ENCODE measurements around the gene TIMM17B. TPM values are rescaled to one million over a fixed set of nuclear protein-coding genes. Genes with fewer than 3 reads are reported as not detected.
A peak's percentile ranks its signal among the peaks of the same experiment; 100 is the strongest.

Gene TIMM17B
- total and polyA plus RNA-seq, 2 donors (not counting 1 experiment from before 2014, with no cell fraction given), result 50.0 to 63.9 TPM

DNA sequence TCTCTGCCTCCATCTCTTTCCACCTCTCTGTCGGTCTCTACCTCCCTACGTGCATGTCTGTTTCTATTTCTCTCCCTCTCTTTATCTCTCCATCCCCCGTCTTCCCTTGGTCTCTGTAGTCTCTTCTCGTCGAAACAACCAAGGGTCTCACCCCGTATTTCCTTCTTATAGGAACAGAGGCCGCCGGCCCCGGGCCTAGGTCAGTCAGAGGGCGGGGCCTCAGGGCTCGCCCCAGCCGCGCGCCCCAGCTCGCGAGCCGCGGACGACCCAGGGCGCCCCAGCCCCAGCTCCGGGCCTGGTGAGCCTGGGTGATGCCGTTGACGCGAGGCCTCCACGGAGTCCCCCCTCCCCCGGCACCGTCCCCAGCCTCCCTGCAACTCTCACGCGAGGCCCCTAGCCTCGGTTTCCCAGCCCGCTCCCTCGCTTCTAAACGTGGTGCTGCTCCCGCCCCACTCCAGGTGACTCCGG lies 6.6 kb downstream of the TIMM17B start:
- H2AFZ ChIP-seq (ENCODE audit: insufficient read depth, low read depth, low read length, poor library complexity, severe bottlenecking), result peak overlapping the region; percentile 80
- H3K27me3 Mint-ChIP-seq, result no peaks in the 10 kb centered on the region

More for the DNA sequence above, 6.6 kb downstream of the TIMM17B start:
- TF ChIP-seq, protein P1, sequence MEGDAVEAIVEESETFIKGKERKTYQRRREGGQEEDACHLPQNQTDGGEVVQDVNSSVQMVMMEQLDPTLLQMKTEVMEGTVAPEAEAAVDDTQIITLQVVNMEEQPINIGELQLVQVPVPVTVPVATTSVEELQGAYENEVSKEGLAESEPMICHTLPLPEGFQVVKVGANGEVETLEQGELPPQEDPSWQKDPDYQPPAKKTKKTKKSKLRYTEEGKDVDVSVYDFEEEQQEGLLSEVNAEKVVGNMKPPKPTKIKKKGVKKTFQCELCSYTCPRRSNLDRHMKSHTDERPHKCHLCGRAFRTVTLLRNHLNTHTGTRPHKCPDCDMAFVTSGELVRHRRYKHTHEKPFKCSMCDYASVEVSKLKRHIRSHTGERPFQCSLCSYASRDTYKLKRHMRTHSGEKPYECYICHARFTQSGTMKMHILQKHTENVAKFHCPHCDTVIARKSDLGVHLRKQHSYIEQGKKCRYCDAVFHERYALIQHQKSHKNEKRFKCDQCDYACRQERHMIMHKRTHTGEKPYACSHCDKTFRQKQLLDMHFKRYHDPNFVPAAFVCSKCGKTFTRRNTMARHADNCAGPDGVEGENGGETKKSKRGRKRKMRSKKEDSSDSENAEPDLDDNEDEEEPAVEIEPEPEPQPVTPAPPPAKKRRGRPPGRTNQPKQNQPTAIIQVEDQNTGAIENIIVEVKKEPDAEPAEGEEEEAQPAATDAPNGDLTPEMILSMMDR (IDR thresholded peaks at IDR 0.05), result no peak
- TF ChIP-seq EZH2 (IDR thresholded peaks at IDR 0.05; ENCODE audit: borderline replicate concordance, insufficient read depth, low read depth, low read length, poor library complexity, severe bottlenecking), result no peak
- DNase-seq, result no peak
- no peaks in the 10 kb centered on the region for H3K36me3 ChIP-seq (replicated peaks in 1 of 2; ENCODE audit: control extremely low read depth in 1 of 2, control insufficient read depth in 1 of 2, extremely low read depth in 1 of 2, insufficient read depth in 2 of 2, low read length in 1 of 2)
- H3K4me2 ChIP-seq (replicated peaks; ENCODE audit: low read depth, low read length, poor library complexity, severe bottlenecking), result peak overlapping the region; percentile 84
- POLR2A ChIA-PET, result interaction anchor here (0.9 to 1.6 kb wide), 3 partner anchors 20 to 189 kb away, joined by 3 to 6 read pairs (median 4); partner anchors contain the start of genes OTUD5, SLC35A2 and WDR45
- H3K4me3 ChIP-seq (ENCODE audit: control extremely low read depth in 1 of 5, extremely low read depth in 1 of 5, insufficient read depth in 1 of 5, low read depth in 2 of 5, low read length in 4 of 5), result peak overlapping the region in 4 of 5 experiments; percentile 46 to 65 (median 60)
- H3K9ac ChIP-seq (ENCODE audit: low read length), result peak overlapping the region; percentile 68
- peak; percentile 47 for ATAC-seq (ENCODE audit: low read depth)
- peaks cover 3 to 5% of the 10 kb centered on the region in 2 donors for H3K4me1 ChIP-seq (ENCODE audit: control insufficient read depth in 2 of 2, insufficient read depth in 2 of 2, low read length in 2 of 2)
- Mint-ChIP-seq H3K4me1 (peaks cover 17% of the 10 kb centered on the region), H3K9me3 (ENCODE audit: insufficient read depth) (no peaks in the 10 kb centered on the region), H3K27ac (peak overlapping the region; percentile 66), H3K4me3 (peak overlapping the region; percentile 84)
- H4K20me1 ChIP-seq (ENCODE audit: control insufficient read depth, insufficient read depth, low read length, poor library complexity, severe bottlenecking), result no peaks in the 10 kb centered on the region
- intact Hi-C loops (cut with micrococcal nuclease), result loop anchor here (1.0 to 10.0 kb wide), 10 partner anchors 28 to 1056 kb away; partner anchors contain the start of genes PIM2, SUV39H1, TFE3 and ZNF81
- CTCF ChIA-PET, result interaction anchor here (0.7 to 4.6 kb wide), 11 partner anchors 10 to 259 kb away, joined by 3 to 33 read pairs (median 4); partner anchors contain the start of gene SLC35A2
- no peaks in the 10 kb centered on the region for H3K9me3 ChIP-seq (ENCODE audit: control extremely low read depth in 1 of 3, control insufficient read depth in 2 of 3, insufficient read depth in 1 of 3, low read length in 2 of 3)
- WGBS (ENCODE audit: insufficient coverage), result 0% methylated on average over 20 of the region's 35 CpGs
- peaks cover 10% of the 10 kb centered on the region for H3K79me2 ChIP-seq (ENCODE audit: control insufficient read depth, insufficient read depth, low read length)
- H3K27ac ChIP-seq (ENCODE audit: low read length in 2 of 2), result peak overlapping the region in 1 of 2 donors; percentile 48
- H3K27me3 ChIP-seq (replicated peaks in 1 of 4; ENCODE audit: control extremely low read depth in 1 of 4, control insufficient read depth in 3 of 4, insufficient read depth in 4 of 4, low read length in 3 of 4), result no peaks in the 10 kb centered on the region

All from B cell (primary cell).